Right lung (tissue), 5 donors: Measurements from ENCODE around the gene CEP78. TPM values are rescaled to one million over a fixed set of nuclear protein-coding genes. Genes with fewer than 3 reads are reported as not detected.

Source experiments
- DNase-seq, 2 donors: peaks; one replicate each; pipeline ENCODE4 v3.0.0-alpha.2; 2013
- polyA plus RNA-seq, 5 donors: library from polyadenylated mRNA; unstranded; fragments of 120-200 nt; gene quantifications; one replicate each; pipeline versions ENCODE4 v1.2.1 to v1.2.3, GENCODE V29; 2013; ENCODE audit warnings: inconsistent platforms in 1 of 5, low replicate concordance in 1 of 5; ENCODE audit not compliant: insufficient read length in 5 of 5, insufficient read depth in 1 of 5

CEP78 gene
- polyA plus RNA-seq, 5 donors, result 26.3 to 49.7 (median 40.8) TPM

- no peak for DNase-seq
These were observed 50.2 kb downstream of the CEP78 start for GRCh38 chr9:78286125-78286524.

- DNase-seq, result no peak
These were observed 51.1 kb downstream of the CEP78 start for GRCh38 chr9:78286946-78287388.

DNA sequence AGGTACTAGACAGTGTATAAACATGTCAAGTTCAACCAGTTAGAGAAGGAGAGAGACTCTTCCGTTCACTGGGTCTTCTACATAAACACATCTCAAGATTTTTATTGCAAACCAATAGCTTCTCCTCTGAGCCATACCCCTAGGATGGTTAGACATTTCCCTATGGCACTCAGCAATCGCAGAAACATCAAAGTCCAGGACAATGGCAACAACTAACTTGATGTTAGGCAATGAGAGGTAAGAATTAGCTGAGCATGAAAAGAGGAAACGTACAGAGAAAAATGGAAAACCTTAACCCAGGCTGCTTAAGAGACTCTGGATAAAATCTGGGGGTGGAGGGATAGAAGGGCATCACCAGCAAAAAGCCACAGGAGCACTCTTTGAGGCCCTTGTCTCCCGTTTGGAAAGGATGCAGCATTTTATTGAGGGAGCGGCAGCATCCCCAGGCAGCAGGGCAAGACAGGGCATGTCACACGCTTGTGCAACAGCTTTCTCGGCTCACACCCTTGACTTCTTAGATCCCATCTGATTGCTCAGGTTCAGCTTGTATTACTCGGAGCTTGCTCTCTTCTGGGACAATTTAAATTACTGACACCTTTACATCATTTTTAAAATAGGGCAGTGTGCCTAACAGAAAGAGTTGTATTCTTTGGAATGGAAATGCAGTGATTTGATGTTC lies 52.5 kb downstream of the CEP78 start:
- no peak for DNase-seq

DNA sequence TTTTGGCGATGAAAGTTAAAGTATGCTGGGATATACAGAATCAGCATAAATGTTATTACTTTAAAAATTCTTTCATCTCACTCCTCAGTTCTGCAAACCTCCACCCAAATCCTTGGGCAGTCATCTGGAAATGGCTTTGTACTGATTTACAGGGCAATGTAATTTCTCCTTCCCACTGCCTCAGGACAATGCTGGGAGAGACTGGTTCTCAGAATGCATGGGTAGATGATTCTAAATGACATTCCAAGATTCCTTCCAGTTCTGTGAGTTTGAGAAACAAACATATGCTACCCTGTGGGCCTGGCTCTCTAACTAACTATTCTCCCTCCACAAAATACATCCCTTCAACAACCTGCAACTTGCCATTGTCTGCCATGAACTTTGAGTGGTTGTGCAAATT lies 53.6 kb downstream of the CEP78 start:
- no peak for DNase-seq

DNA sequence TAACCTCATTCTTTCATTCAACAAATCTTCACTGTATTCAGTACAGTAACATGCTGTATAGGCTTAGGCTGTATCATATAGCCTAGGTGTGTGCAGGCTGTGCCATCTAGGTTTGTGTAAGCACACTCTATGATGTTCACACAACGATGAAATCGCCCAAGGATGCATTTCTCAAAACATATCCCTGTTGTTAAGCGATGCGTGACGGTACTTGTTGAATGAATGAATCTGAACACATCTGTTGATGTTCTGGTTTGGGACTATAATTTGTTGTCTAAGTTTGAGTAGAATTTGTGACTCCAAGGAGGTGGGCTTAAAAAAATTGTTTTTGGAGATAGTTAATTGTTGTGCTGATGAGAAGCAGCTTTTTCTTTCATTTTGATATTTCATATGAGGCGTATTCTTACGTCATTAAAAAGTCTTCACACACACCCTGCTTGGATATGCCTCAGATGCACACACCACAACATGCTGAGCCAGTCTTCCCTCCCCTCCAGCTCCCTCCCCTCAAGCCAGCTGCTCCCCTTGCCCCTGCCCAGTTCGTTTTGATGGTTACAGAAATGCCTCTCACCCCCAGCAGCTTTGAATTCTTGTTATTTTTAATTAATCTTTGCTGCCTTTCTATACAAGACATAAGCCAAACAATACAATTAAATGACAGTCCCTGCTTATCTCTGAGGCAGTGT lies 55.5 kb downstream of the CEP78 start:
- peak in 1 of 2 donors; percentile 14 for DNase-seq

GRCh38 chr9:78292026-78292425 lies 56.2 kb downstream of the CEP78 start:
- DNase-seq, result no peak

- DNase-seq, result no peak
These were observed 57.0 kb downstream of the CEP78 start for GRCh38 chr9:78292716-78293497.

DNA sequence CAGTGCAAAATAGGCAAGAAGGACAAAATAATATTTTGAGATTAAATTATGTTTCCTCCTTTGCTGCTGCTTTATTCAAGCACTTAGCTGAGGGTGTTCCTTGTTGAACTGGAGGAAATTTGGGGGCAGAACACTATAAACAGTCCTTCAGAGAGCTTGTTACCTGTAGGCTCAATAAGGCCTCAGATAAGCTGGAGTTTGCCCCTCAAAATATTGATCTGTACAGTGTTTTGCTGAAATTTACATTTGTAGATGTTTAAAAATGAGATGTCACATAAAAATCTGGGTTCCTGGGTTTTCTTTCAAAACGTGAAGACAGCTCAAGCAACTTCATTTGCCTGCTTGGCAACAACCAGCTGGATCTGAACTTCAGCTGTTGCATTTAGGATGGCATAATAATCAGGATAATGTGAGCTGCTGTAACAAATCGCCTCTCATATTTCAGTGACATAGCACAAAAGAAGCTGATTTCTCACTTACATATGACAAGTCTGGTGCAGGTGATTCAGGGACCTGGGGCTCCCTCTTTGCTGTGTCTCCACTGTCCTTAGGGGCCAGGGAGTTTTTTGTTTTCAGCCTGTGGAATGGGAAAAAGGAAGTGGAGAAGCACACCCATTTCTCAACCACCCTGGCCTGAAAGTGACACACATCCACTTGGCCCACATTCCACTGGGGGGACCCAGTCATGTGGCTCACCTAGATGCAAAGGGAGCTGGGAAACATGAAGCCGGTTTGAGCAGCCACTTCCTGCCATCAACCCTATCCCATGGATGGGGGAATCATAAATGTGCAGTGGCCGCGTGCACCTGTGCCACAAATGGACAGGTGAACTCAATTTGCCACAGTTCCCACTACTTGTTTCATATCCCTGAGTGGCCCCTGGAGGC lies 58.7 kb downstream of the CEP78 start:
- DNase-seq, result no peak

- no peak for DNase-seq
These were observed 59.3 kb downstream of the CEP78 start for GRCh38 chr9:78295177-78295575.

- DNase-seq, result no peak
These were observed 59.9 kb downstream of the CEP78 start for GRCh38 chr9:78295731-78296130.

GRCh38 chr9:78296201-78296892 lies 60.5 kb downstream of the CEP78 start:
- DNase-seq, result peak; percentile 42 to 45

DNA sequence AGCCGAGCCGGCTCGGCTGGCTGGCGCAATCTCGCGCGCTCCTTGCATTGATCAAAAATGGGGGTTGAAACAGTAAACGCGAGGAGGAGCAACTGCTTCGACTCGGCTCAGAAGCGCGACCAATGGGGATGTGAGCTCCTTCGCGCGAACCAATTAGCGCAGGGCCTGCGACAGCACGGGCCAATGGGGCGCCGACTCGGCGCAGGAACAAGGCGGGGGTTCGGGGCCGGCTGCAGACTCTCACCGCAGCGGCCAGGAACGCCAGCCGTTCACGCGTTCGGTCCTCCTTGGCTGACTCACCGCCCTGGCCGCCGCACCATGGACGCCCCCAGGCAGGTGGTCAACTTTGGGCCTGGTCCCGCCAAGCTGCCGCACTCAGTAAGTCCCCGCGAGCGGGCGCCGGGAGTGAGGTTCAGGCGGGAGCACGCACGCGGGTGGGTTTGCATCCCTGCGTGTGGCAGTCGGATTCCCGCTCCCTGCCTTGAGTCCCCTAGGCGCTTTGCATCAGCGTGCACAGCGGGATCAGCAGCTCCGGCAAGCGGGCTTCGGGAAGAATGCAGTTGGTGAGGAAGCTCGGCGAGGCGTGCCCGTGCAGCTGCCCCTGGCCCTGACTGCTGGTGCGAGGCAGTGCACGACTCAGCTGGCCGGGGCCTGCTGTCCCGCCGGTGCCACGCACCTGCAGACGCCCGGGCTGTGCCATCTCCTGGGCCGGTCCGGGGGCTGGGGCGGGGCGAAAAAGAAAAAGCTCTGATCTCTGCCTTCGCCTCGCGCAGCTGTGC lies 61.2 kb downstream of the CEP78 start, which contains the start of gene PSAT1:
Gene PSAT1, plus strand, starts transcription at position 233 of the 779 bp plus-strand sequence. Its CDS starts 86 bp downstream, at position 319.
- peak; percentile 87 to 88 for DNase-seq

GRCh38 chr9:78297672-78297961 lies 61.7 kb downstream of the CEP78 start:
- no peak for DNase-seq

GRCh38 chr9:78298046-78298765 lies 62.3 kb downstream of the CEP78 start:
- DNase-seq, result no peak

DNA sequence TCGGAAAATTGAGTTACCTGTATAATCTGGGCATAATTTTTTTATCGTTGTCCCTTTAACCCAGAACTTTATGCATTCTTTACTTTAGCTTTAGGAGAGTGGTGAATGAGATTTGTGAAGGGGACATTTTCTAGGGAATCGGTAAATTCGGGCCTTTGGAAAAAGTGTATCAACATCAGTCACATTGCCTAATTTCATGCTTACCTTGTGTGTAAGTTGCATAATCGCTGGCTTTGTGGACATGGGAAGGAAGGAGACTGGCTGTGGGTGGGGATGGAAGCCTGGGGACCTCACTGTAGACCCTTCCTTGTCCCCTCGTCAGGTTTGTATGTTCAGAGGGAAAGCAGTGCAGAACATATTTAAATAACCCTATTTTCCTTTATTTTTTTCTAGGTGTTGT lies 64.3 kb downstream of the CEP78 start:
- DNase-seq, result no peak

- no peak for DNase-seq
These were observed 65.6 kb downstream of the CEP78 start for GRCh38 chr9:78301466-78301865.

- no peak for DNase-seq
These were observed 67.6 kb downstream of the CEP78 start for GRCh38 chr9:78303377-78304062.

DNA sequence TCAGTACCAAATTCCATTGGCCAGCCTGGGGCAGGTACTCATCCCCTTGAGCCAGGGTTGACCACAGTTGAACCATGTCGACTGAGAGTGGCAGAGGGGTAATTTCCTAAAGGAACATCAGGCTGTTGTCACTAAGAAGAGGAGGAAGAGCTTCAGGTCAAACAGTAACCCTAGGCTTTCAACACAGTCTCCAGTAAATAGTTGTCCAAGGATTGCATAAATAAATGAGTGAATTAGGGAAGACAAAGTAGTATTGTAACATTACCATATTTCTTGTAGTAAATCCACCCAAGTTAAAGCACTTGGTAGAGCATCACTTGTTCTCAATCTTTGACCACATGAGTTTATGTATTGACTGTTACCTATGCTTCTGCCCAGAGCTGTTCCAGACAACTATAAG lies 68.5 kb downstream of the CEP78 start:
- no peak for DNase-seq
